AG09319 (cell line): ENCODE results near the gene SEZ6.

Experiments used
- DNase-seq: peaks from one replicate; pipeline ENCODE4 v3.0.0-alpha.2; 2010; ENCODE audit warnings: low read depth; ENCODE audit errors: extremely low read depth
- TF ChIP-seq, protein P1 (sequence below): IDR thresholded peaks from 2 replicates; pipeline ENCODE4 v1.5.1; 2011; ENCODE audit warnings: low read depth, mild to moderate bottlenecking, inconsistent platforms, low read length, moderate library complexity

Gene SEZ6

DNA sequence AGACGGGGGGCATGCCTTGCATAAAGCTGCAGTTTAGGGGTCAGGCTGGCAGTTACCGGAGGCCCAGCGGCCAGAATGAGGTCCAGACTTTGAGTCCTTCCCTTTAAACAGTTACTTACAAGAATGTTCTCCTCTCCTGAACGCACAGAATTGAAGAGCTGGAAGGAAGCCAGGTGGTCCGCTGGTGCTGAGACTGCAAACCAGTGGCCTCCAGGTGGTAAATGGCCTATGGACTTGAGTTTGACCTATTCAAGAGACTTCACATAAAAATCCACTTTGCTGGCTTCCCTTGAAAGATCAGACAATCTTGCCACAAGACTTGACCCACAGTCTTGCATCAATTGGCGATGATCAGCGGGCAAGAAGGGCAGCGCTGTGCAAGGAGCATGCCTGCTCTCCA, 14.7 kb upstream of the SEZ6 start:
- TF ChIP-seq, protein P1, sequence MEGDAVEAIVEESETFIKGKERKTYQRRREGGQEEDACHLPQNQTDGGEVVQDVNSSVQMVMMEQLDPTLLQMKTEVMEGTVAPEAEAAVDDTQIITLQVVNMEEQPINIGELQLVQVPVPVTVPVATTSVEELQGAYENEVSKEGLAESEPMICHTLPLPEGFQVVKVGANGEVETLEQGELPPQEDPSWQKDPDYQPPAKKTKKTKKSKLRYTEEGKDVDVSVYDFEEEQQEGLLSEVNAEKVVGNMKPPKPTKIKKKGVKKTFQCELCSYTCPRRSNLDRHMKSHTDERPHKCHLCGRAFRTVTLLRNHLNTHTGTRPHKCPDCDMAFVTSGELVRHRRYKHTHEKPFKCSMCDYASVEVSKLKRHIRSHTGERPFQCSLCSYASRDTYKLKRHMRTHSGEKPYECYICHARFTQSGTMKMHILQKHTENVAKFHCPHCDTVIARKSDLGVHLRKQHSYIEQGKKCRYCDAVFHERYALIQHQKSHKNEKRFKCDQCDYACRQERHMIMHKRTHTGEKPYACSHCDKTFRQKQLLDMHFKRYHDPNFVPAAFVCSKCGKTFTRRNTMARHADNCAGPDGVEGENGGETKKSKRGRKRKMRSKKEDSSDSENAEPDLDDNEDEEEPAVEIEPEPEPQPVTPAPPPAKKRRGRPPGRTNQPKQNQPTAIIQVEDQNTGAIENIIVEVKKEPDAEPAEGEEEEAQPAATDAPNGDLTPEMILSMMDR: no peak
- no peak for DNase-seq

DNA sequence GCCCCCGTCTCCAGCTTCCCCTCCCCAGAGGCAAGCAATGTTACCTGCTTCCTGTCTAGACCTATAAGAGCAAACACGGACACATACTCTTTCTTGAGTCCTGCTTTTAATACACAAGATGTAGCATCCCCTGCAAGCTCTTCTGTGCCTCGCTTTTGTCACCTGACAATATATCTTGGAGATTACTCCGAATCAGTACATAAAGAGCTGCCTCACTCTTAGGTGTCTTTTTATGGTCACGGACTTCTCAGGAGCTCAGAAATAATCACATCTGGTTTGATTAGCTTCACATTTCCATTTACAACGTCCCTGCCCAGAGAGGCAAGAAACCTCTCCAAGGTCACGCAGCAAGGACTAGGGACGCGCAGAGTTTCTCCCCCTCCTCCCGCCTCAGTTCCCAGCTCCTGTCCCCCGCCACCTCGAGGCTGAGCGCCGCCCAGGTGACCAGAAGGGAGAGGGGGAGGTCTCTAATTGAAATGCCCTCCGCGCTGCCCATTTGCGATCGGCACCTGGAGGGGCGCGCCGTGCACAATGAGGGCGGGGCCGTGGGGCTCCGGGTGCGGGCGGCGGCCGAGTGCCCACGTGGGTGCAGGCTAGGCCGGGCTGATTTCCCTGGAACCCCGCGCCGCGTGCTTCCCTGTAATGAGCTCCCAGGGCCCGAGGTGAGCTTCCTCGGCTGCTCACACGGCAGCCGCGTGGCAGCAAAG, 13.8 kb upstream of the SEZ6 start:
- no peak for DNase-seq
- TF ChIP-seq, protein P1: no peak

DNA sequence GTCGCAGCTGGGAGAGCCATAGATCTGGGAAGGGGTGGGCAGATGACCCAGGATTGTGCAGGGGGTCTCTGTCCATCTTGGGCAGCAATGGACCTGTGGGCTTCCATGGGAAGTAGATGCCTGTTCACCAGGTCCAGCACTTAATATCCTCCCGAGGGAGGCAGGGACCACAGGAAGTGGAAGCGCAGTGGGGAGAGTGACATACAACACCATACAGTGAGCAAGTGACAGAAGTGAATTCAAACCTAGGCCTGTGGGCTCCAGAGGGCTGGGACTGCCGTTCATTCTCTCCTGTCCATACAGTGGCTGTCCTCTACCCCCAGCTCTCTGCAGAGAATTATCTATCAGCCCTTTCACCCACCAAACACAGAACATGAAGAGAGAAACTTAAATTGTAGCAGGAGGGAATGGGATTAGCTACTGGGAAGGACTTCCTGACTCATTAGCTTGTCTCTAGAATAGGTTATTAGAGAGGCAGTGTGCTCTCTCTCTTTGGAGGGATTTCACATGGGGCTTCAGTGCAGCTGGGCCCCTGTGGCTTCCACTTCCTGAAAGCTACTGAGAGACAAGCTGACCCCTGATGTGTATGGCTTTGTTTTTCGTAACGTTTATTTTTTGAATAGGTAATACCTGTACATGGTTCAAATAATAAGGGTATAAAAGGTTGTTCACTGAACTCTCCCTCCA, 13.1 kb upstream of the SEZ6 start:
- TF ChIP-seq, protein P1: no peak
- no peak for DNase-seq

DNA sequence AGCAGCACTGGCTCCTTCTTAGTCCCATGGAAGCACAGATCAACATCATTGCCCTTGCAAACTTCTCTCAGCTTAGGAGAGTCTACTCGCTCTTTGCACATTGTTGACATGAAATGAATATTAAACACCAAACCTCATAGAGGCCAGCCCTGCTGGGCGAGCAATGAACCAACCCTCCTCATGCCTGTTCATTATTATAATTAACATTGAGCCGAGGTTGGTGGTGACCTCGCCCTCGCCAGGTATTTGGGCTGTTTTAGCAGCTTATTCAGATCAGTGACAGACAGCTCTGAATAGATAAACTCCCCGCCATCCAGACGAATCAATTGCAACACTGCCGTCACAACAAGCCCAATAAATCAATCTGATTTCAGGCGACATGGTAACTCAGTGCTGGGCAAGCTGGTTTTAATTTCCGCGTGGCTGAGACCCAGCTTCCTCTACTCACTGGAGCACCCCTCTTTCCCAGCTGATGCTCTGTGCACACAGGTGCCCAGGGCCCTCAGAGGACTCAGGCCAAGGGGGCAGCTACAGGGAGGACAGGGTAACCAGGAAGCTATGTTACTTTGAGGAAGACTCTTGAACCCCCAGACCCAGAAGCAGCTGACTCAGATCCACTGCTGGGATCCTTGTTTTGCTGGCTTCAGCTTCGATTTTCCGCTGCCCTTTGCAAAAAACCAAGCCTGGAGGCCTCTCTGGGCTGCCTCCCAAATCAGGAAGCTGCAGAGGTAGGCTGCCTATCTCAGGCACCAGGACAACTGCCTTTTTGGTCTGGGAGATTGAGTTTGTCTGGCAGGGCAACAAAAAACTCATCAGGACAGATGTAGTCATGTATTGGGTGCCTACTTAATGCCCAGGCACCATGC, 10.7 kb upstream of the SEZ6 start:
- no peak for DNase-seq
- TF ChIP-seq, protein P1: no peak

DNA sequence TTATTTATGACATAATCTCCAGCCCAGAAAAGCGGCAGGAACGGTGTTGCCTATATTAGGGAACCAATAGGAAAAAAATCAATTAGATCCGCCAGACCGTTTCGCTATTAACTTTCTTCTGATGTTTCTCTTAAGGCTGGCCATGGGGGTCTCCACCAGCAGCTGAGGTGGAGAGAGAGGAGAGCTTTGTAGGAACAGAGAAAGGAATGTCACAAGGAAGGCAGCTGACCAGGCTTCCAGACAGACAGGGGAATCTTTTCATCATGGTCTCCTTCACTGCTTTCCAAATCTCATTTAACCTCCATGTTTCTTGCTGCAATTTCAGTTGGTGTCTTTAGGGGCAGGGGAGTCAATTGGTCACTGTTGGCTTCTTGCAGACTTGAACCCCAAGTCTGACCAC, 8.9 kb upstream of the SEZ6 start:
- no peak for DNase-seq
- TF ChIP-seq, protein P1: no peak

DNA sequence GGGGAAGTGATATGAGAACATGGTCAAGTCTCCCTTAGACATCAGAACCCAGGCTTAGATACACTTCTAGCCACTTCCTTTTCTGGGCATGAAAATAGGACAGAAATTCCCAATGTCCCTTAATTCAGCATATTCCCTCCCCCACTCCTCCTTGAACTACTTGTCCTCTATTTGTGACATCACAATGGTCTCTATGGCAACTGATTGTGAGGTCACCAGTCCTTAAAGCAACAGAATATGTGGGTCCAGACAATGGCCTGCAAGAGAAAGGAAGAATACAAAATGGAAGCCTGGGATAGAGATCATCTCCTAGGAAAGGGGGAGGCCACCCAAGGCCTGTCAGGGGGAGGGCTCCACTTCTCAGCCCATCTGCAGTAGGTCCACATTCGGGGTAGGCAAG, 6.7 kb upstream of the SEZ6 start:
- TF ChIP-seq, protein P1: no peak
- DNase-seq: no peak

DNA sequence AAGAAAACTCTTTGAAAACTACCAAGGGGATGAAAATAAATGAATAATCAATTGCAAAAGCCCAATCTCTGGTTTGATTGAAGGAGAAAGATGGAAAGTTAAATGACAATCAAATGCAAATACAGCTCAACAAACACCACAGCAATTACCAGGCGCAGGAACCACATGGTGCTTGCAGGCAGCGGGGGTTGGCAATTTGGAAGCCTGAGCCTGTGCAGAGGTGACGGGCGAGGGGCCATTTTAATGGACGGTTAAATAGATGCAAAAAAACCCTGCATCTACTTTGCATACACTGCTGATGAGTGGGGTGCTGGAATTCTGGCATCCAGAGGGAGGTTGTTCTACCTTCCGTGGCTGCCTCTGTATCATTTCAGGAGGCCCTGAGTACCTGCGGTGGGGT, 4.8 kb upstream of the SEZ6 start:
- no peak for DNase-seq
- TF ChIP-seq, protein P1: no peak
